ENCODE data around the gene GNAT1. TPM values are rescaled to one million over a fixed set of nuclear protein-coding genes. Genes with fewer than 3 reads are reported as not detected.

Gene GNAT1
- total RNA-seq, 2 donors from 2014 or later, result 0.54 TPM; not detected in 1

- Histone ChIP-seq H3K9me3 (no peaks in the 10 kb centered on the region), H3K27ac (peak overlapping the region; percentile 83 to 92), H3K4me3 (peak overlapping the region; percentile 57), H3K36me3 (no peaks in the 10 kb centered on the region), H3K27me3 (replicated peaks; ENCODE audit: insufficient read depth) (no peaks in the 10 kb centered on the region), H3K4me1 (ENCODE audit: control insufficient read depth in 1 of 2, low read depth in 2 of 2) (peaks cover 47 to 89% of the 10 kb centered on the region in 2 donors)
- no peak for TF ChIP-seq CTCF (IDR thresholded peaks at IDR 0.05)
- DNase-seq (ENCODE audit: low spot score) (no peak), ATAC-seq (ENCODE audit: insufficient number of reproducible peaks, low FRiP score, low read depth) (no peak)
These were observed 24.8 kb upstream of the GNAT1 start for GRCh38 chr3:50166620-50167019.

DNA sequence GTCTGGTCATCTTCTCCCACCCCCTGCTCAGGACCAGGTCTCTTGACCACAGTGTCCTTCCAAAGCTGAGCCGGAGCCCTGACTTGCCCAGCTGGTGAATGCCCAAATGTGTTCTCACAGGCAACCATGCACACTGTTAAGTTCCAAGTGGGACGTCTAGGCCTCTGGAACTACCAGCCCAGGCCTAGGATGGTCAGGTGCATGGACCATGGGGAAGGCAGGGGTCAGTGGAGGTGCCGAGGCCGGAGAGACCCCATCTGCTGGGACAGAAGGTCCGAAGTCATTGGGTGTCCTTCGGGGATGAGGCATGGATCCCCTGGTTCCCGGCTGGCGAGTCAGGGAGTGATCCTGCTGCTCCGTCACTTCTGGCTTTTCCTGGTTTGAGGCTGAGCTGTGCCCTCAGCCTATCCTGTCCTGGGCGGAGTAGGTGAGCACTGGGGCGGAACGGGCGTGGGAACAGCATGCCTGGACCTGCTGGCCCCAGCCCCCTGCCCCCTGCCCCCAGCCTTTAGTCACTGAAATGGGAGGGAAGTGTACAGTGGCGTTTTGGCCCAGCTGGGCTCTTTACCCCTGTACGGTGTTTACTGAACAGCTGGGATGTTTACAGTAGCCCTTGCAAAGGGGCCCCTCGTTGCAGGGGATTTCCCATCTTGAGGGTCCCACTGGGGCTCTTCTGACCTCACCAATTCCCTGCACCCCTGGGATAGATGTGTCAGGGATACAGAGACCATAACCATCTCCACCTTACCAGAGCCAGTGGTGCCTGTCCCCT is 24.2 kb upstream of the GNAT1 start:
- TF ChIP-seq CTCF (IDR thresholded peaks at IDR 0.05), result no peak
- no peak for ATAC-seq (ENCODE audit: insufficient number of reproducible peaks, low FRiP score, low read depth)
- no peaks in the 10 kb centered on the region for H3K9me3 ChIP-seq
- no peak overlapping the region for H3K4me3 ChIP-seq
- peak overlapping the region; percentile 83 to 92 for H3K27ac ChIP-seq
- H3K4me1 ChIP-seq (ENCODE audit: control insufficient read depth in 1 of 2, low read depth in 2 of 2), result peaks cover 41 to 84% of the 10 kb centered on the region in 2 donors
- no peak for DNase-seq (ENCODE audit: low spot score)
- no peaks in the 10 kb centered on the region for H3K36me3 ChIP-seq
- H3K27me3 ChIP-seq (replicated peaks; ENCODE audit: insufficient read depth), result no peaks in the 10 kb centered on the region

DNA sequence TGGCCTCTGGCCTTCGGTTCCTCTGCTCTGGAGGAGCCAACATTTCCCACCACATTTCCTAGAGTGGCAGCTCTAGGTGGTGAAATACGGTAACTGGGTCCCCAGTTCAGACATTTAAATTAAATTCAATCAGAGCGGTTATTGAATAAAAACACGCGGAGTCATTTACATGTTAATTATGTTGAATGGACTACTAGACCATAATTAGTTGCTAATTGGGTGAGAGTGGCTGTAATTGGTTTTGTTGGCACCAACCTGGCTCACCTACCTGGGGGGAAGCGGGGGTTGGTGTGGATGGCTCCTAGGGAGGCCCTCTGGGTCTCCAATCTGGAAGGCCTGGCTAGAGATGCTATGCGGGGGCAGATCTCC is 23.6 kb upstream of the GNAT1 start:
- no peaks in the 10 kb centered on the region for H3K36me3 ChIP-seq
- no peaks in the 10 kb centered on the region for H3K27me3 ChIP-seq (replicated peaks; ENCODE audit: insufficient read depth)
- H3K4me1 ChIP-seq (ENCODE audit: control insufficient read depth in 1 of 2, low read depth in 2 of 2), result peaks cover 37 to 78% of the 10 kb centered on the region in 2 donors
- no peaks in the 10 kb centered on the region for H3K9me3 ChIP-seq
- no peak overlapping the region for H3K4me3 ChIP-seq
- DNase-seq (ENCODE audit: low spot score) (no peak), ATAC-seq (ENCODE audit: insufficient number of reproducible peaks, low FRiP score, low read depth) (no peak)
- H3K27ac ChIP-seq, result peak overlapping the region; percentile 83 to 92
- no peak for TF ChIP-seq CTCF (IDR thresholded peaks at IDR 0.05)

- no peak overlapping the region for H3K4me3 ChIP-seq
- no peak for DNase-seq (ENCODE audit: low spot score)
- H3K9me3 ChIP-seq, result no peaks in the 10 kb centered on the region
- TF ChIP-seq CTCF (IDR thresholded peaks at IDR 0.05), result no peak
- H3K36me3 ChIP-seq, result no peaks in the 10 kb centered on the region
- no peaks in the 10 kb centered on the region for H3K27me3 ChIP-seq (replicated peaks; ENCODE audit: insufficient read depth)
- H3K27ac ChIP-seq, result peak overlapping the region; percentile 83 to 92
- no peak for ATAC-seq (ENCODE audit: insufficient number of reproducible peaks, low FRiP score, low read depth)
- H3K4me1 ChIP-seq (ENCODE audit: control insufficient read depth in 1 of 2, low read depth in 2 of 2), result peaks cover 35 to 72% of the 10 kb centered on the region in 2 donors
These were observed 23.0 kb upstream of the GNAT1 start for GRCh38 chr3:50168388-50168787.

DNA sequence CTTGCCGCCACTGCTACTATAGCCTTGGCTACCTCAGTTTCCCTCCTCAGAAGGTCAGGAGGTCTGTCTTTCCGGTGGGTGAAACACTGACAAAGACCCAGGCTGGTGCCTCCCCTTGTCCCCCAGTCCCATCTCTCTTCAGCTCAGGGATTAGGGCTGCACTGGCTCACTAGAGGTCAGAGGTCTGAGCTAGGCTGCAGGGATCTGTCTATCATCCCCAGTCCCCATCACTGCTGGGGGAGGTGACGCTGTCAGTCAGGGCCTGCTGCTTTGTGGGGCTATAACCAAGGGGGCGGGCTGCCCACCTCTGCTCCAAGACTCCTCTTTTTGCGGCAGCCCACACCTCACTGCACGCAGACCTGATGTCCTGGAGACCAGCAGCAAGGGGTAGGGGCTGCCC is 22.6 kb upstream of the GNAT1 start:
- H3K9me3 ChIP-seq, result no peaks in the 10 kb centered on the region
- TF ChIP-seq CTCF (IDR thresholded peaks at IDR 0.05), result no peak
- no peaks in the 10 kb centered on the region for H3K27me3 ChIP-seq (replicated peaks; ENCODE audit: insufficient read depth)
- H3K4me1 ChIP-seq (ENCODE audit: control insufficient read depth in 1 of 2, low read depth in 2 of 2), result peaks cover 31 to 68% of the 10 kb centered on the region in 2 donors
- DNase-seq (ENCODE audit: low spot score) (no peak), ATAC-seq (ENCODE audit: insufficient number of reproducible peaks, low FRiP score, low read depth) (no peak)
- H3K4me3 ChIP-seq, result no peak overlapping the region
- H3K36me3 ChIP-seq, result no peaks in the 10 kb centered on the region
- H3K27ac ChIP-seq, result peak overlapping the region; percentile 83 to 92
